SK-N-SH treated with all-trans-retinoic acid at 6 μM for 48 hours (cell line): ENCODE data around the gene CFAP251.

Source experiments
- ARNTL ChIP-seq: fragments of 450-650 bp; formaldehyde crosslinking; IDR thresholded peaks from 2 replicates; pipeline ENCODE4 v1.5.0; 2020; ENCODE audit warnings: low read depth, mild to moderate bottlenecking, moderate library complexity, borderline replicate concordance
- BACH2 ChIP-seq: fragments of 250-450 bp; sonication (Bioruptor Pico); IDR thresholded peaks from 2 replicates; pipeline ENCODE4 v1.9.0; 2021; ENCODE audit warnings: mild to moderate bottlenecking, borderline replicate concordance
- GLIS3 ChIP-seq: fragments of 250-450 bp; sonication (Bioruptor Pico); IDR thresholded peaks from 2 replicates; pipeline ENCODE4 v1.5.0; 2020; ENCODE audit warnings: mild to moderate bottlenecking, moderate library complexity
- OSR1 ChIP-seq: fragments of 250-450 bp; sonication (Bioruptor Pico); IDR thresholded peaks from 2 replicates; pipeline ENCODE4 v1.8.0; 2022; ENCODE audit warnings: moderate library complexity, mild to moderate bottlenecking, inconsistent platforms
- RARB ChIP-seq: fragments of 250-450 bp; sonication (Bioruptor Pico); IDR thresholded peaks from 2 replicates; pipeline ENCODE4 v1.8.0; 2021; ENCODE audit warnings: mild to moderate bottlenecking, moderate library complexity
- TOX ChIP-seq: fragments of 250-450 bp; sonication (Bioruptor Pico); IDR thresholded peaks from 2 replicates; pipeline ENCODE4 v1.8.0; 2021; ENCODE audit warnings: mild to moderate bottlenecking, moderate library complexity, borderline replicate concordance
- ZC3H10 ChIP-seq: fragments of 250-450 bp; sonication (Bioruptor Pico); IDR thresholded peaks from 2 replicates; pipeline ENCODE4 v1.5.1; 2021; ENCODE audit warnings: mild to moderate bottlenecking, moderate library complexity
- ZFP3 ChIP-seq: fragments of 250-450 bp; sonication (Bioruptor Pico); IDR thresholded peaks from 2 replicates; pipeline ENCODE4 v1.5.0; 2020; ENCODE audit warnings: mild to moderate bottlenecking, moderate library complexity
- ZNF565 ChIP-seq: fragments of 450-650 bp; formaldehyde crosslinking; conservative IDR thresholded peaks from 2 replicates; pipeline ENCODE4 v1.5.0; 2020; ENCODE audit warnings: low read depth, mild to moderate bottlenecking, moderate library complexity
- ZNF70 ChIP-seq: fragments of 450-650 bp; formaldehyde crosslinking; IDR thresholded peaks from 2 replicates; pipeline ENCODE4 v1.5.0; 2020; ENCODE audit warnings: mild to moderate bottlenecking, moderate library complexity
- ZNF8 ChIP-seq: fragments of 450-650 bp; formaldehyde crosslinking; IDR thresholded peaks from 2 replicates; pipeline ENCODE4 v1.5.0; 2020; ENCODE audit warnings: mild to moderate bottlenecking, moderate library complexity
- TF ChIP-seq, protein P1 (sequence below): fragments of 250-450 bp; sonication (Bioruptor Pico); IDR thresholded peaks from 2 replicates; pipeline ENCODE4 v1.5.0; 2020; ENCODE audit warnings: mild to moderate bottlenecking, moderate library complexity
- TF ChIP-seq, protein P2 (sequence below): fragments of 250-450 bp; sonication (Bioruptor Pico); IDR thresholded peaks from 2 replicates; pipeline ENCODE4 v1.5.1; 2021; ENCODE audit warnings: mild to moderate bottlenecking, moderate library complexity

DNA sequence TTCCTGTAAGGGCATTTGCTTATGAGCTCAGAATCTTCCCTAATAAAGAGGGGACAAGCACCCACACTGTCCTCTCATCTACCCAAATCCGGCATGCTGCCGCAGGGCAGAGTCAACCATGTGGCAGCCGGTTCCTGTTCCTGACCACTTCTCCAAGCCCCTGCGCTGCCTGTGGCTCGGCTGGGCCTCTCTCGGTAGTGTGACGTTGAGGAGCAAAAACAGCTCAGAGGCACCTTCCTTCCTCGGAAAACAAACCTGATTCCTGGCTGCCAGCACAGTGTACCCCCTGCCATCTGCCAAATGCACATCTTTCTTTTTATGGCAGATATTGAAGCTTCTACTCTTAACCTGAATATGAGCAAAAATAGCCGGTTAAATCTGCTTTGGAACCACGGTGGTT lies 50.5 kb downstream of the CFAP251 start:
- TF ChIP-seq ZNF8 (CRISPR knock-in tag) = no peak
- no peak for TF ChIP-seq ZNF70 (CRISPR knock-in tag)
- TF ChIP-seq ZNF565 = no peak
- no peak for TF ChIP-seq TOX (CRISPR knock-in tag)
- no peak for TF ChIP-seq BACH2 (CRISPR knock-in tag)
- no peak for TF ChIP-seq RARB (CRISPR knock-in tag)
- no peak for TF ChIP-seq ZFP3 (CRISPR knock-in tag)
- TF ChIP-seq GLIS3 (CRISPR knock-in tag) = no peak
- no peak for TF ChIP-seq ARNTL (CRISPR knock-in tag)
- TF ChIP-seq, protein P1, sequence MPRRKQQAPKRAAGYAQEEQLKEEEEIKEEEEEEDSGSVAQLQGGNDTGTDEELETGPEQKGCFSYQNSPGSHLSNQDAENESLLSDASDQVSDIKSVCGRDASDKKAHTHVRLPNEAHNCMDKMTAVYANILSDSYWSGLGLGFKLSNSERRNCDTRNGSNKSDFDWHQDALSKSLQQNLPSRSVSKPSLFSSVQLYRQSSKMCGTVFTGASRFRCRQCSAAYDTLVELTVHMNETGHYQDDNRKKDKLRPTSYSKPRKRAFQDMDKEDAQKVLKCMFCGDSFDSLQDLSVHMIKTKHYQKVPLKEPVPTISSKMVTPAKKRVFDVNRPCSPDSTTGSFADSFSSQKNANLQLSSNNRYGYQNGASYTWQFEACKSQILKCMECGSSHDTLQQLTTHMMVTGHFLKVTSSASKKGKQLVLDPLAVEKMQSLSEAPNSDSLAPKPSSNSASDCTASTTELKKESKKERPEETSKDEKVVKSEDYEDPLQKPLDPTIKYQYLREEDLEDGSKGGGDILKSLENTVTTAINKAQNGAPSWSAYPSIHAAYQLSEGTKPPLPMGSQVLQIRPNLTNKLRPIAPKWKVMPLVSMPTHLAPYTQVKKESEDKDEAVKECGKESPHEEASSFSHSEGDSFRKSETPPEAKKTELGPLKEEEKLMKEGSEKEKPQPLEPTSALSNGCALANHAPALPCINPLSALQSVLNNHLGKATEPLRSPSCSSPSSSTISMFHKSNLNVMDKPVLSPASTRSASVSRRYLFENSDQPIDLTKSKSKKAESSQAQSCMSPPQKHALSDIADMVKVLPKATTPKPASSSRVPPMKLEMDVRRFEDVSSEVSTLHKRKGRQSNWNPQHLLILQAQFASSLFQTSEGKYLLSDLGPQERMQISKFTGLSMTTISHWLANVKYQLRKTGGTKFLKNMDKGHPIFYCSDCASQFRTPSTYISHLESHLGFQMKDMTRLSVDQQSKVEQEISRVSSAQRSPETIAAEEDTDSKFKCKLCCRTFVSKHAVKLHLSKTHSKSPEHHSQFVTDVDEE (CRISPR knock-in tag) = no peak
- TF ChIP-seq, protein P2, sequence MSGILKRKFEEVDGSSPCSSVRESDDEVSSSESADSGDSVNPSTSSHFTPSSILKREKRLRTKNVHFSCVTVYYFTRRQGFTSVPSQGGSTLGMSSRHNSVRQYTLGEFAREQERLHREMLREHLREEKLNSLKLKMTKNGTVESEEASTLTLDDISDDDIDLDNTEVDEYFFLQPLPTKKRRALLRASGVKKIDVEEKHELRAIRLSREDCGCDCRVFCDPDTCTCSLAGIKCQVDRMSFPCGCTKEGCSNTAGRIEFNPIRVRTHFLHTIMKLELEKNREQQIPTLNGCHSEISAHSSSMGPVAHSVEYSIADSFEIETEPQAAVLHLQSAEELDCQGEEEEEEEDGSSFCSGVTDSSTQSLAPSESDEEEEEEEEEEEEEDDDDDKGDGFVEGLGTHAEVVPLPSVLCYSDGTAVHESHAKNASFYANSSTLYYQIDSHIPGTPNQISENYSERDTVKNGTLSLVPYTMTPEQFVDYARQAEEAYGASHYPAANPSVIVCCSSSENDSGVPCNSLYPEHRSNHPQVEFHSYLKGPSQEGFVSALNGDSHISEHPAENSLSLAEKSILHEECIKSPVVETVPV (CRISPR knock-in tag) = no peak
- no peak for TF ChIP-seq ZC3H10
- TF ChIP-seq OSR1 (CRISPR knock-in tag) = no peak
